GM12878 (cell line): ENCODE measurements around the gene ZSWIM5. TPM values are rescaled to one million over a fixed set of nuclear protein-coding genes. Genes with fewer than 3 reads are reported as not detected.

ENCODE experiments used
- ATAC-seq: fragments of 200-7000 bp; cut with Tn5 transposase; 3 replicates; pipeline ENCODE4 v1.9.1; 2020; ENCODE audit warnings: mild to moderate bottlenecking, moderate library complexity
- BruUV-seq: library from RNA; stranded (reverse); fragments of 400-500 nt; replicated peaks from 2 replicates; lab custom pipeline; 2021; lab: Mats Ljungman, UMichigan
- CTCF ChIA-PET: fragments of 300-600 bp; sonication (Branson Sonifier 250); formaldehyde crosslinking; extraction: SDS; loops from one replicate; lab custom pipeline; 2021; ENCODE audit warnings: inconsistent platforms; lab: Yijun Ruan, JAX
- POLR2A ChIA-PET: fragments of 350-600 bp; formaldehyde crosslinking; extraction: SDS; loops from one replicate; lab custom pipeline; 2021; ENCODE audit warnings: inconsistent platforms; lab: Charles Lee
- RAD21 ChIA-PET: fragments of 300-600 bp; sonication (Branson Sonifier 250); formaldehyde crosslinking; loops from one replicate; lab custom pipeline; 2023; ENCODE audit warnings: antibody characterized with exemption; ENCODE audit not compliant: unreplicated experiment; lab: Charles Lee
- SMC1A ChIA-PET: fragments of 300-600 bp; sonication (Branson Sonifier 250); formaldehyde crosslinking; loops from one replicate; lab custom pipeline; 2023; ENCODE audit not compliant: unreplicated experiment, uncharacterized antibody; lab: Charles Lee
- DNase-seq: peaks from one replicate; pipeline ENCODE4 v3.0.0-alpha.2; 2011; ENCODE audit warnings: low read depth, low spot score
- FAIRE-seq: peaks from 3 replicates; lab custom pipeline; 2011; peaks lifted over from hg19 to GRCh38; lab: Jason Lieb, UNC
- H2AFZ ChIP-seq: 2 replicates; pipeline ENCODE4 v1.6.0; 2011; ENCODE audit warnings: low read depth, low read length, control low read depth; ENCODE audit not compliant: control insufficient read depth
- H3K27ac ChIP-seq: 2 replicates; pipeline ENCODE4 v1.5.1; 2011; ENCODE audit warnings: control low read depth; ENCODE audit not compliant: control insufficient read depth, insufficient read depth
- H3K27me3 ChIP-seq, 2 experiments: replicated peaks in 1 of 2; 2 replicates each; pipeline versions ENCODE4 v1.6.0 to v1.6.1; 2011; ENCODE audit warnings: low read length in 1 of 2; ENCODE audit not compliant: control insufficient read depth in 2 of 2, insufficient read depth in 2 of 2
- H3K36me3 ChIP-seq, 2 experiments: 2 replicates each; pipeline ENCODE4 v1.5.1; 2011; ENCODE audit warnings: low read length in 1 of 2; ENCODE audit not compliant: control insufficient read depth in 2 of 2, insufficient read depth in 2 of 2
- H3K4me1 ChIP-seq: 2 replicates; pipeline ENCODE4 v1.6.1; 2011; ENCODE audit warnings: mild to moderate bottlenecking, low read length, moderate library complexity, mixed read lengths; ENCODE audit not compliant: control insufficient read depth, insufficient read depth
- H3K4me2 ChIP-seq: 2 replicates; pipeline ENCODE4 v1.6.0; 2011; ENCODE audit warnings: control low read depth; ENCODE audit not compliant: control insufficient read depth, insufficient read depth
- H3K4me3 ChIP-seq: fragments of 200-600 bp; sonication (generic); 2 replicates; pipeline ENCODE4 v1.5.1; 2016
- H3K79me2 ChIP-seq: 2 replicates; pipeline ENCODE4 v1.6.0; 2011; ENCODE audit warnings: low read length; ENCODE audit not compliant: control insufficient read depth, insufficient read depth
- H3K9ac ChIP-seq: 2 replicates; pipeline ENCODE4 v1.8.0; 2011; ENCODE audit warnings: low read length, control low read depth, mixed read lengths; ENCODE audit not compliant: control insufficient read depth, insufficient read depth
- H3K9me3 ChIP-seq: replicated peaks from 3 replicates; pipeline ENCODE4 v1.5.1; 2011; ENCODE audit warnings: mild to moderate bottlenecking, low read length; ENCODE audit not compliant: control insufficient read depth, insufficient read depth
- H4K20me1 ChIP-seq: 2 replicates; pipeline ENCODE4 v1.6.0; 2011; ENCODE audit not compliant: control insufficient read depth, insufficient read depth
- ATF2 ChIP-seq: IDR thresholded peaks from 2 replicates; pipeline ENCODE4 v1.6.1; 2012; ENCODE audit warnings: low read length, inconsistent platforms
- CEBPB ChIP-seq, 2 experiments: fragments of 150-350 bp in 1 of 2; IDR thresholded peaks; 2 replicates each; pipeline ENCODE4 v1.6.1; 2012 to 2014; ENCODE audit warnings: low read depth in 2 of 2, low read length in 2 of 2, borderline replicate concordance in 1 of 2, inconsistent platforms in 1 of 2
- FOS ChIP-seq: IDR thresholded peaks from 3 replicates; pipeline ENCODE4 v1.6.1; 2011; ENCODE audit warnings: borderline replicate concordance; ENCODE audit not compliant: insufficient read length; ENCODE audit errors: extremely low read depth
- GABPA ChIP-seq: IDR thresholded peaks from 2 replicates; pipeline ENCODE4 v1.6.1; 2014; ENCODE audit warnings: antibody characterized with exemption, low read depth, mild to moderate bottlenecking, inconsistent platforms
- HCFC1 ChIP-seq: fragments of 150-350 bp; IDR thresholded peaks from 2 replicates; pipeline ENCODE4 v1.6.1; 2014; ENCODE audit warnings: low read length
- IKZF2 ChIP-seq, 2 experiments: fragments of 450-650 bp; IDR thresholded peaks; 2 replicates each; pipeline ENCODE4 v1.6.1; 2017; ENCODE audit warnings: mild to moderate bottlenecking in 2 of 2, moderate library complexity in 2 of 2
- JUNB ChIP-seq: IDR thresholded peaks from 2 replicates; pipeline ENCODE4 v1.6.1; 2016; ENCODE audit warnings: antibody characterized with exemption, mild to moderate bottlenecking
- KDM1A ChIP-seq: fragments of 200-600 bp; sonication (generic); IDR thresholded peaks from 2 replicates; pipeline ENCODE4 v1.6.1; 2016; ENCODE audit warnings: borderline replicate concordance
- MXI1 ChIP-seq: fragments of 150-350 bp; IDR thresholded peaks from 2 replicates; pipeline ENCODE4 v1.6.1; 2011; ENCODE audit warnings: low read depth, mild to moderate bottlenecking, inconsistent platforms, low read length, improper control_type of control experiment
- NR2F1 ChIP-seq: fragments of 450-650 bp; conservative IDR thresholded peaks from 2 replicates; pipeline ENCODE4 v1.6.1; 2017; ENCODE audit warnings: mild to moderate bottlenecking
- SIX5 ChIP-seq: IDR thresholded peaks from 2 replicates; pipeline ENCODE4 v1.6.1; 2011; ENCODE audit warnings: mild to moderate bottlenecking, low read depth, low read length, moderate library complexity; ENCODE audit not compliant: severe bottlenecking
- SRF ChIP-seq, 2 experiments: IDR thresholded peaks; 2 replicates each; pipeline ENCODE4 v1.6.1; 2011; ENCODE audit warnings: low read depth in 2 of 2, low read length in 2 of 2, mild to moderate bottlenecking in 1 of 2, moderate library complexity in 1 of 2
- TCF12 ChIP-seq: IDR thresholded peaks from 2 replicates; pipeline ENCODE4 v1.6.1; 2011; ENCODE audit warnings: low read depth, mild to moderate bottlenecking, low read length
- ZNF622 ChIP-seq: fragments of 450-650 bp; IDR thresholded peaks from 2 replicates; pipeline ENCODE4 v1.6.1; 2017; ENCODE audit warnings: mild to moderate bottlenecking, inconsistent platforms
- ZSCAN29 ChIP-seq: fragments of 450-650 bp; IDR thresholded peaks from 2 replicates; pipeline ENCODE4 v1.6.1; 2017; ENCODE audit warnings: mild to moderate bottlenecking, moderate library complexity
- WGBS: methylation state at CpG from one replicate; pipeline ENCODE4 v1.1.6; 2016; ENCODE audit warnings: low lambda C conversion rate; ENCODE audit not compliant: insufficient replicate concordance, insufficient coverage; ENCODE audit errors: missing lambda C conversion rate; 5-methylcytosine and 5-hydroxymethylcytosine counted together
- in situ Hi-C: fragments of 300-500 bp; cut with MboI; formaldehyde crosslinking; loops from 9 replicates; pipeline ENCODE4 v1.14.3; 2018; ENCODE audit warnings: mixed read lengths
- intact Hi-C: fragments of 100-400 bp; cut with micrococcal nuclease; formaldehyde crosslinking; loops from one replicate; pipeline ENCODE4 v1.14.2; 2022; ENCODE audit not compliant: unreplicated experiment
- polyA plus RNA-seq, 11 experiments: library from polyadenylated mRNA; depleted of rRNA in 4 of 11; unstranded in 6 of 11; stranded (reverse) in 5 of 11; fragments of >200 nt; fragmentation: Nextera tagmentation in 4 of 11; fragmentation: Illumina TruSeq in 1 of 11; extraction: Ambion mirVana in 4 of 11; extraction: Trizol in 1 of 11; gene quantifications; 1 replicate in 1 of 11; 2 replicates in 10 of 11; pipeline versions ENCODE4 v1.2.1 to v1.2.3, GENCODE V29; 2011 to 2016; ENCODE audit warnings: inconsistent platforms in 2 of 11, missing spikeins in 2 of 11, low read depth in 1 of 11
- total RNA-seq, 4 experiments: library from RNA; depleted of rRNA in 3 of 4; stranded (reverse); fragments of >200 nt in 3 of 4; fragmentation: Illumina TruSeq in 1 of 4; extraction: Trizol in 1 of 4; gene quantifications; 2 replicates each; pipeline versions ENCODE4 v1.2.1 to v1.2.3, GENCODE V29; 2013 to 2021

ZSWIM5 gene
- total and polyA plus RNA-seq, 10 of the 15 experiments (the other 5 are each of a cell fraction or from before 2014, with no cell fraction given): 0.07 to 0.97 (median 0.34) TPM; not detected in 1

GRCh38 chr1:45005761-45006160 is 200.6 kb downstream of the ZSWIM5 start:
- Histone ChIP-seq H3K4me1 (peaks cover 10% of the 10 kb centered on the region), H3K4me3 (no peak overlapping the region), H3K79me2 (peaks cover 8% of the 10 kb centered on the region), H3K27ac (no peak overlapping the region), H3K36me3 (peaks cover 16 to 19% of the 10 kb centered on the region in 2 experiments), H3K27me3 (no peaks in the 10 kb centered on the region), H3K9ac (no peak overlapping the region), H3K4me2 (no peak overlapping the region), H4K20me1 (no peaks in the 10 kb centered on the region), H3K9me3 (no peaks in the 10 kb centered on the region), H2AFZ (no peak overlapping the region)
- no peak for DNase-seq
- in situ Hi-C loops (no loop called here), intact Hi-C loops (no loop called here)
- WGBS: 95% methylated on average over 6 of the region's 6 CpGs
- POLR2A ChIA-PET: no interaction called here
- no peak for TF ChIP-seq SIX5
- no peak for TF ChIP-seq JUNB
- no peak for TF ChIP-seq IKZF2 (IDR thresholded peaks at IDR 0.05)
- TF ChIP-seq KDM1A: no peak
- no peak for TF ChIP-seq ZNF622
- no peak for TF ChIP-seq ZSCAN29
- no peak for TF ChIP-seq SRF (IDR thresholded peaks at IDR 0.05; ENCODE audit: low read depth in 2 of 2, low read length in 2 of 2)
- no peak for TF ChIP-seq CEBPB (IDR thresholded peaks at IDR 0.05; ENCODE audit: borderline replicate concordance in 1 of 2, low read depth in 2 of 2, low read length in 2 of 2)
- TF ChIP-seq TCF12: no peak
- no peak for TF ChIP-seq GABPA
- no peak for TF ChIP-seq HCFC1
- TF ChIP-seq FOS: no peak
- TF ChIP-seq MXI1: no peak
- no peak for TF ChIP-seq ATF2
- no peak for TF ChIP-seq NR2F1
- no peak for ATAC-seq
- CTCF ChIA-PET: no interaction called here
- SMC1A ChIA-PET: no interaction called here
- no TSS peak for BruUV-seq
- RAD21 ChIA-PET: no interaction called here
- FAIRE-seq: no peak
